GM13976 (cell line): ENCODE results near the gene MTFMT.

Source experiments
- DNase-seq: peaks from one replicate; pipeline ENCODE4 v3.0.0; 2012; ENCODE audit warnings: low spot score
- CTCF ChIP-seq: IDR thresholded peaks from 2 replicates; pipeline ENCODE4 v1.5.1; 2012; ENCODE audit warnings: borderline replicate concordance, mild to moderate bottlenecking; ENCODE audit not compliant: insufficient read depth; ENCODE audit errors: extremely low read depth, missing control alignments, control extremely low read depth
- in situ Hi-C: fragments of 300-500 bp; cut with MboI; formaldehyde crosslinking; loops from one replicate; pipeline ENCODE4 v1.12.0; 2022; ENCODE audit warnings: low sequenced_read_pairs, mixed read lengths, inconsistent platforms; ENCODE audit not compliant: unreplicated experiment

MTFMT gene

GRCh38 chr15:64951777-64952418 lies 77.5 kb downstream of the MTFMT start:
- TF ChIP-seq CTCF, result no peak
- DNase-seq, result no peak
- in situ Hi-C loops, result no loop called here
